RKO (cell line): Measurements from ENCODE around the gene PTP4A1.
"Not testable (repeated sequence)": the region's sequence is repeated elsewhere in the genome, so short reads cannot be mapped to it uniquely, and the experiment has no call there.

Experiments used
- DNase-seq: peaks from one replicate; pipeline ENCODE4 v3.0.0-alpha.2; 2016; ENCODE audit warnings: low spot score

The PTP4A1 gene

DNA sequence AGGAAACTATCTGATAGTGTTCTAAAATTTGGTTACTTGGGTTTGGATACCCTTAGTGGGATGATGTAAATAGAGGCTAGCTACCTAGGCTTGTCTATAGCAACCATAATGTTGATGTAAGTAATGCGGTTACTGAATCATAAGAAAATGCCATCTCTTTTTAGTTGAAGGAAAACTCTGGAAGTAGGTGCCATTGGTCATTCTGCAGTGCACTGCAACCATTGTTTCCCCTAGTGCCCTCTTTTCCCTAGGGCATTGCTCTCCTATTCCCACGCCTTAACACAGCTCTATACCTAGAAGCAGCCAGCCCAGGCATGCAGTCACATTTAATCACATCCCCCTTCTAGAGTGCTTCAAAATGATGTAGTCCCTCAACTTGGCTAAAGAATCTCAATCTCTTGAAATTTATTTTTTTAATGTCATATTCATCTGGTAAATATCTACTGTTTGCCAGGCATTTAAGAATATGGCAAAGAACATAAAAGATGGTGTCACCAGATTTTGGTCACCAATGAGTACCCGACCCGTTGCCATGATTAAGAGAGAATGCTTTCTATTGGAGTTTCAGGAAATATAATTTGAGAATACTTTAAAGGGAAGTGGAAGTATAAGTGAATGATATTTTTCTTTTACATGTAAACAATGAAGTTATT, 10.4 kb downstream of the PTP4A1 start:
- DNase-seq: no peak

DNA sequence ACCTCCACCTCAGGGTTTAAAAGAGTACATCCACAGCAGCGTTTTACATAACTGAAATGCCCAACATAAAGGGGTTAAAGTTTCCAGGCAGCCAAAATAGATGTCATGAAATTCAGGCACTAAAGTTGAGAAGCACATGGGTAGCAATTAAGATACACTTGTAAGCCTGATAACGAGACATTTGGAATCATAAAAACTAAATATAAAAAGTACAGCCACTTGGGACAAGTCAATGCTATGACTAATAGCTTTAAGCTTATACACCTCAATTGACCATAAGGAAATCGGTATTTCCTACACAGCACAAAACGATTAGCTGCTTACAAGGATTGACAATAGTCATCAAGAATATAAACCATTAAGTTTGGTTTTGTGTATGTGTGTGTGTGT, 11.8 kb downstream of the PTP4A1 start:
- no peak for DNase-seq

DNA sequence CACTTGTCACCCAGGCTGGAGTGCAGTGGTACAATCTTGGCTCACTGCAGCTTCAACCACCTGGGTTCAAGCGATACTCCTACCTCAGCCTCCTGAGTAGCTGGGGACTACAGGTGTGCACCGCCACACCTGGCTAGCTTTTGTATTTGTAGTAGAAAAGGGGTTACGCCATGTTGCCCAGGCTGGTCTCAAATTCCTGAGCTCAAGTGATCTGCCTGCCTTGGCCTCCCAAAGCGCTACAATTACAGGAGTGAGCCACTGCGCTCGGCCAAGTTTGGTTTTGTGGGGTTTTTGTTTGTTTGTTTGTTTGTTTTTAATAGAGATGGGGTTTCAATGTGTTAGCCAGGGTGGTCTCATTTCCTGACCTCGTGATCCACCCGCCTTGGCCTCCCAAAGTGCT, 12.3 kb downstream of the PTP4A1 start:
- DNase-seq: no peak

DNA sequence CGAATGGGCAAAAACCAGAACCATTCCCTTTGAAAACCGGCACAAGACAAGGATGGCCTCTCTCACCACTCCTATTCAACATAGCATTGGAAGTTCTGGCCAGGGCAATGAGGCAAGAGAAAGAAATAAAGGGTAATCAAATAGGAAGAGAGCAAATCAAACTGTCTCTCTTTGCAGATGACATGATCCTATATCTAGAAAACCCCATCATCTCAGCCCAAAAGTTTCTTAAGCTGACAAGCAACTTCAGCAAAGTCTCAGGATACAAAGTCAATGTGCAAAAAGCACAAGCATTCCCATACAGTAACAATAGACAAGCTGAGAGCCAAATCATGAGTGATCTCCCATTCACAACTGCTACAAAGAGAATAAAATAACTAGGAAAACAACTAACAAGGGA, 13.4 kb downstream of the PTP4A1 start:
- DNase-seq: not testable (repeated sequence)

DNA sequence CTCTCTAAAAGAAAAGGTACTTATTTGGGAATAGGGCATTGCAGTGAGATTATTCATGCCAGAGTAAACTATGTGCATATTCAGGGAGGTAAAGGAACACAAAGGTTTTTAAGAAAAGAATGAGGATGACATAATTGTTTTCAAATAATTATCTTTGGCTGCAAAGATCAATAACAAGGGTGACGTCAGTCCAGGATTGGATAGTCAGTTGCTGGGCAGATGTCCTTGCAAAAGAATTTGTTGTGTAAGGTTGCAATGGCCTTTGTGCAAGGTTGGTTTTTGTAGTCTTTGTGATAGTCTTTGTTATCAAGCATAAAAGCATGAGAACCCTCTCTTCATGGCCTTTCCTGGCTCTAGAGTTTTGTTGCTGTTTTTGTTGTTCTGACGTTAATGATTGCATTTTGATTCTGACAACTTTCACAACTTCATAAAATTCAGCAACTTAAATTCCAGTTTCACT, 17.7 kb downstream of the PTP4A1 start:
- DNase-seq: no peak

DNA sequence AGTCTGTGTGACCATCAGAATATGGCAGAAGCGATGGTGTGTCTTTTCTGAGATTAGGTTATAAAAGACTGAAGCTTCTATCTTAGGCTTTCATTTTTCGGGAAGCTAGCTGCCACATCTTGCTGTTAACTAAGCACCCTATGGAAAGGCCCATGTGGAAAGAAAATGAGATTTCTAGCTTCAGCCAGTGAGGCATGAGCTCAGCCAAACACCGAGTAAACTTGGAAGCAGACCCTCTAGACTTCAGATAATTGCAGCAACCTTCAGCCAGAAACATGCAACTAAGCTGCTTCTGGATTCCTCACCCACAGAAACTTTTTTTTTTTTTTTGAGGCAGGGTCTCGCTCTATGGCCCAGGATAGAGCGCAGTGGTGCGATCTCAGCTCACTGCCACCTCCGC, 20.6 kb downstream of the PTP4A1 start:
- DNase-seq: no peak

DNA sequence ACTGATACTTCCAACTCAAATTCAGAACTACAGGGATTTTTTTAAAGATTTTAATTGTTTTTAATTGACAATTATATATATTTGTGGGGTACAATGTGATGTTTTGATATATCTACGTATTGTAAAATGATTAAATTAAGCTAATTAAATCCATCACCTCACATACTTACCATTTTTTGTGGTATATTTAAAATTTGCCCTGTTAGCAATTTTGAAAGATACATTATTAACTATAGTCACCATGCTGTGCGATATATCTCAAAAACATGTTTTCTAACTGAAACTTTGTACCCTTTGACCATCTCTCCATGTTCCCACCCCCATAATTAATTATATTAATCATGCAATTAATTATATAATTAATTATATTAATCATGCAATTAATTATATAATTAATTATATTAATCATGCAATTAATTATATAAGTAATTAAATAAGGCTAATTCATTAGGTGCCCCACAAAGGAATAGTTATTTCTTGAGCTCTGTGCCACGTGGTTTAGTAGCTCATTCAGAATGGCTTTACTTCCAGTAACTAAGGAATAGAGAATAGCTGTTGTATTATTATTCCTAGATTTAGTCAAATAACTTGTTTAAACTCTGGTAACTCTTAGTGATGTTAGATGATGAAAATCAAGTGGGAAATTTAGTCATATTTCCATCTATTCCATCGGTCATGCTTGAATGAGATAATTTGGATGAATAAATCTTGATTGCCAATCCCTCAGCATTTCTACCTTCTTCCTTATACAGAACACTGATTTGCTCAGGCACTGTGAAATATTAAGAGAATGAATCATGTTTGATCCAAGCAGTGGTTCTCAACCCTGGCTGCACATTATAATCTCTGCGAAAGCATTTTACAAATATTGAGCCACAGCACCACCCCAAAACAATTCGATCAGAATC, 25.1 kb downstream of the PTP4A1 start:
- DNase-seq: peak; percentile 43

DNA sequence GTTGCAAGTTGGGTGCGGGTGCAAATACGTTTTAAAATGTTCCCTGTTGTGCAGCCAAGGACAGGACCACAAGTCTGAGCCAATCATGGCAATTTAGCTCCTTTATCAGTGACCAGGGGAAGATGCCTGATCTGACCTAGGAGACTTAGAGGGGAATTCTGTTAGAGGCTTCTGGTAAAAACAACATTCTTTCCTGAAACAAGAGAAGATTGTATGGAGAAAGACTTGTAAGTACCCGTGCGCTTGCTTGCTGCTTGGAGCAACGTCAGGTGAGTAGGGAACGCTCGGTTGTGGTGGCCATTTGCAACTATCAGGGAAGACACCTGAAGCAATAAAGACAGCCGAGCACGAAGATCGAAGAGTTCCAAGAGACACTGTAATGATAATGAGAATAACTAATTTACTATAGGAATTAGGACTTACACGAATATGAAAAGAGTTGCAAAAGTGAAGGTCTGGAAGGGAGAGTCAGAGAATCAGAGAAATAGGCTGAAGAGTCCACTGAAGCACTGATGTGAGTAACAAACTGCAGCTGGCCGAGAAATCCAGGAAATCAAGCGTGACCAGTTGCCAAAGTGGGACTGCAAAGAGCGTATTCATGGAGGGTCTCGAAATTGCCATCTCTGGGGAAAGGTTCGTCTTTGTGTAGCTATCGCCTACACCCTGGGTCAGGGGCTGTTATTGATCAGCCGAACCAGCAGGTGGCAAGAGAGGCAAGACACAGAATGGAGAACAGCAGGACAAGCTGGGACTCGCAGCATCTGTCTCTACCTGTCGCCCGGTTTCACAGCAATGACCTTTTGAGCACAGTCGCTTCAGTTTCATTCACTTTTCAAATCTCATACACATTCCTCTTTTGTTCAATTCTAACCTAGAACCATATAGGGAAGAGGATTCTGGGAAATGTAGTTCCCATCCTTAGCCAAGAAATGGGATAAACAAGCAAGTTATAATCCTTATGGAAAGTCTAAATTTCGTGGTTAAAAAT, 26.1 kb downstream of the PTP4A1 start:
- DNase-seq: peak; percentile 72

DNA sequence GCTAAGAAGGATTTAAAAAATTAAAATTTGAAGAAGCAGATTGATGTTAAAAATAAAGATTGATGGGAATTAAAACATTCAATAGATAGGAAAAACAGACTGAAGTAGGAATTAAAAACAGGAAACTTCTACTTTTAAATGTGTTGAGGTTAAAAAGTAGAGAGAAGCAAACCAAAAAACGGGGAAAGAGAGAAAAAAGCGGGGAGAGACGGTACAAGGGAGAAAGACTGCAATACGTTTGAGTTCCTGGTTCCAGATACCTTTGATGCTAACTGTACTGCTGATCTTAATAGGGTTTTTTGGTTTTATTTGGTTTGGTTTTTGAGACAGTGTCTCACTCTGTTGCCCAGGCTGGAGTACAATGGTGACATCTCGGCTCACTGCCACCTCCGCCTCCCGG, 27.0 kb downstream of the PTP4A1 start:
- no peak for DNase-seq

DNA sequence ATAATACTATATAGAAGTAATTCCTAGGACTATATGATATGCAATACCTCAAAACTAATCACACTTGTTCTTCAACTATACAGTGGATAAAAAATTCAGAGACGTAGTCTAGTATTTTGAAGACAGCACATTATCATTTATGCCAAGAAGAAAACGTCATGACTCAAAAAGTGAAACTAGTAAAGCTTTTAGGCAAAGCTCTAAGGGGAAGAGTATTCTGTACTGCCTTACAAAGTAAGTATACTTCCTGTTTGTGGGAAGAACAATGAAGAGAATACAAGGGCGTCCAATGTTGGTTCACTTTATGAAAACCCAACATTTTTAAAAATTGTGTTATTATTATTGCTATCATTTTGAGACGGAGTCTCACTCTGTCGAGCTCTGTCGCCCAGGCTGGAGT, 27.9 kb downstream of the PTP4A1 start:
- no peak for DNase-seq

DNA sequence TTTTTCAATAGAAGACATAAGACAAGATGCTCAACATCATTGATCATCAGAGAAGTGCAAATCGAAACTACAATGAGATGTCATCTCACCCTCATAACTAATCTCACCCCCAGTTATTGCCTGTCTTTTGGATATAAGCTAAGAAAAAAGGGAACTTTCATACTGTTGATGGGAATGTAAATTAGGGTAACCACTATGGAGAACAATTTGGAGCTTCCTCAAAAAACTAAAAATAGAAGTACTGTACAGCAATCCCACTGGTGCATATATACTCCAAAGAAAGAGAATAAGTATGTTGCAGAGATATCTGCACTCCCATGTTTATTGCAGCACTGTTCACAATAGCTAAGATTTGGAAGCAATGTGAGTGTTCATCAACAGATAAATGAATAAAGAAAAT, 37.0 kb downstream of the PTP4A1 start:
- DNase-seq: no peak

DNA sequence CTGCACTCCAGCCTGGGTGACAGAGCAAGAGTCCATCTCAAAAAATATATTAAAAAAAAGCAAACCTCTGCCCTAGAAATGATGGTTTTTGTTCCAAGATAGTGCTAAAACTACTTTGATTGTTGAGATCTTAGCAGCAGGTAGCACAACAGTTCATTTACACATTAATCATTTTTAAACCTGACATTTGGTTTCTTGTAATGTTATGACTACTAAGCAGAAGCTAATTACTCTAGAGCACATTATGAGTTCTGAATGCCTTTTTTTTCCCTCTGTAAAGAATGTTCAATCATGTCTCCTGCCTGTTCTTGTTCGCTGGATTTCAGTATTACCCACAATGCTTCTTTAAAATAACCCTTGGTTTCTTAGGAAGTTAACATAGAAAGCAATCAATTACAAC, 38.7 kb downstream of the PTP4A1 start:
- no peak for DNase-seq

DNA sequence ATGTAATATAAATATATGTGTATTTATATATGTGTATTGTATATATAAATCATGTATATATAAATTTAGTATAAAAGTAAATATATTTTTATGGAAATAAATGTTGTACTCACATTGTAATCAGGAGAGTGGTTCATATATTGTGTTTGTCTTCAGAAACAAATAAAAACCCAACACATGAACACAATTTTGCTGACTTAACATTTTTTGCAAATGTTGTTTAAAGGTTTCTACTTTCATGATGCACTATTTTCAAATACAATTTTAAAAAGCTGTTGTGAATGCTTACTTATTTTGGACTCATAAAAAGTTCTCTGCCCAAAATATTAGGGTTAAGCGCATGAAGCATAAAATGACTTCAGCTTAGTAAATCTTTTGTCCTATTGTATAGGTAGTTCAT, 39.3 kb downstream of the PTP4A1 start:
- DNase-seq: no peak

DNA sequence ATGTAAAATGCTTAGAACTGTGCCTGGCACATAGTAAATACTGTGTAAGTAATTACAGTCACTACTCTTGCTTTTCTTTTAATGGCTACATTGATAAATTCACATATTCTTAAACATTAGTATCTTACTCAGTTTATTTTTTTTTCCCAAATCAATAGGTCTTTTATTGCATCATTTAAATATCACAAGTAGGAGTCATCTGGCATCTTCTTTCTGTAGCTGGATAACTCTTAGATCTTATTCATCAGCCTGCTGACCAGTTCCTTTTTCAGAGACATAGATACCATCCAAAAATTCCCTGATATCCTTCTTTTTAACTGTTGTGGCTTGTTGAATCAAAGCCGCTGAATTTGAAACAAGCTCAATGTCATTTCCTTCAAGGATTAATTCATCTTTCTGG, 43.3 kb downstream of the PTP4A1 start:
- DNase-seq: no peak
